DMS53 treated with DMSO at 0.1 percent for 48 hours (cell line): ENCODE measurements around the gene ANKRD33B.
"Not testable (repeated sequence)": the region's sequence is repeated elsewhere in the genome, so short reads cannot be mapped to it uniquely, and the experiment has no call there.

ENCODE experiments used
- DNase-seq: peaks from one replicate; lab custom pipeline; 2025; ENCODE audit not compliant: unreplicated experiment; lab: John Stamatoyannopoulos, UW

ANKRD33B gene

GRCh38 chr5:10612251-10612650 lies 48.4 kb downstream of the ANKRD33B start:
- no peak for DNase-seq

- no peak for DNase-seq
Measured at GRCh38 chr5:10615693-10616092, 51.8 kb downstream of the ANKRD33B start.

- DNase-seq, result no peak
Measured at GRCh38 chr5:10617103-10617502, 53.2 kb downstream of the ANKRD33B start.

- no peak for DNase-seq
Measured at GRCh38 chr5:10618311-10618710, 54.4 kb downstream of the ANKRD33B start.

- no peak for DNase-seq
Measured at GRCh38 chr5:10619649-10620048, 55.8 kb downstream of the ANKRD33B start.

- DNase-seq, result no peak
Measured at GRCh38 chr5:10620346-10620745, 56.5 kb downstream of the ANKRD33B start.

GRCh38 chr5:10621832-10622231 lies 58.0 kb downstream of the ANKRD33B start:
- no peak for DNase-seq

GRCh38 chr5:10622810-10623209 lies 58.9 kb downstream of the ANKRD33B start:
- no peak for DNase-seq

- no peak for DNase-seq
Measured at GRCh38 chr5:10623305-10623910, 59.5 kb downstream of the ANKRD33B start.

- DNase-seq, result no peak
Measured at GRCh38 chr5:10624206-10624605, 60.3 kb downstream of the ANKRD33B start.

GRCh38 chr5:10624679-10625078 lies 60.8 kb downstream of the ANKRD33B start:
- DNase-seq, result no peak

GRCh38 chr5:10625700-10626472 lies 62.0 kb downstream of the ANKRD33B start:
- DNase-seq, result no peak

GRCh38 chr5:10626473-10627013 lies 62.7 kb downstream of the ANKRD33B start:
- no peak for DNase-seq

- no peak for DNase-seq
Measured at GRCh38 chr5:10627160-10627701, 63.4 kb downstream of the ANKRD33B start.

GRCh38 chr5:10628601-10629000 lies 64.7 kb downstream of the ANKRD33B start:
- no peak for DNase-seq

GRCh38 chr5:10629682-10630081 lies 65.8 kb downstream of the ANKRD33B start:
- DNase-seq, result no peak

GRCh38 chr5:10630126-10630525 lies 66.3 kb downstream of the ANKRD33B start:
- DNase-seq, result no peak

GRCh38 chr5:10630744-10631143 lies 66.9 kb downstream of the ANKRD33B start:
- DNase-seq, result not testable (repeated sequence)

GRCh38 chr5:10631316-10631996 lies 67.6 kb downstream of the ANKRD33B start:
- no peak for DNase-seq

- DNase-seq, result no peak
Measured at GRCh38 chr5:10632110-10632761, 68.4 kb downstream of the ANKRD33B start.
